CD1c-positive myeloid dendritic cell (primary cell): ENCODE measurements around the gene TMEM234.

ENCODE experiments used
- DNase-seq: peaks from one replicate; pipeline ENCODE4 v3.0.0-alpha.2; 2016; ENCODE audit errors: extremely low spot score

Gene TMEM234

DNA sequence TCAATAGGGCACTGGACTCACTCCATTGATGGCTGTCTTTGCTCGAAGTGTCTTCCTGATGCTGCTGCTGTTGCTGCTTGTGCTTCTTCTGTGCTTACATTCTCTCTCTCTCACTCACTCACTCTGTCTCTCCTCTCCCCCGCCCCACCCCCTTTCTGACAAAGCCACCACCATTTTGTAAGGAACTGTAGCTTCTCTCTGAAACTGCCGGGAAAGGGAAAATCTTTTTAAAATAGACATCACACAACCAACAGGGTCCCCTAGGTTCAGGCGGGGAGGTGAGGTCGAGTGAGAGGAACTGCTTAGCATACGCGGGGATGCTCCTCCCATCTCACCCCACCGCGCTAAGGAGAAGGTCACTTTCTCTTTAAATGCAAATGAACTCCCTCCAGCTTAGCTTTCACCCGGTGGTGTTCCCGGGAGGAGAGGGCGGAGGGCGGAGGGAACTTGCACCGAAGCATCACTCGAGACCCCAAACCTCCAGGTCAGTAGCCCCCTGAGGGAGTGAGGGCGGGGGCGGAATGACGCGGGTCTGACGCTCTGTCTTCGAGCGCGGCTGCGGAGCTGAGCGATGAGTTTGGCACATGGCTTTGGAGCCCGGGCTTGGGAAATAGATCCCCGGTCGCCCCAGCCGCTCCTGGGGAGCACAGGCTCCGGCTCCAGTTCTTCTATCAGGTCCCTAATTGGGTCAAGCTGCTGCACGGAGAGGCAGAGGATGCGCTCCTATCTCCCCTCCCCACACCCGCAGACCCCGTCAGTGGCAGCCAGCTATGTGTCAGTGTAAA, 21.7 kb downstream of the TMEM234 start, which contains the start of gene CCDC28B:
CCDC28B (plus strand) TSS at position 370 of the 785 bp plus-strand sequence. CDS start 1,341 bp downstream, outside the sequence.
- peak; percentile 41 for DNase-seq

GRCh38 chr1:32199717-32200072, 22.5 kb downstream of the TMEM234 start:
- no peak for DNase-seq

DNA sequence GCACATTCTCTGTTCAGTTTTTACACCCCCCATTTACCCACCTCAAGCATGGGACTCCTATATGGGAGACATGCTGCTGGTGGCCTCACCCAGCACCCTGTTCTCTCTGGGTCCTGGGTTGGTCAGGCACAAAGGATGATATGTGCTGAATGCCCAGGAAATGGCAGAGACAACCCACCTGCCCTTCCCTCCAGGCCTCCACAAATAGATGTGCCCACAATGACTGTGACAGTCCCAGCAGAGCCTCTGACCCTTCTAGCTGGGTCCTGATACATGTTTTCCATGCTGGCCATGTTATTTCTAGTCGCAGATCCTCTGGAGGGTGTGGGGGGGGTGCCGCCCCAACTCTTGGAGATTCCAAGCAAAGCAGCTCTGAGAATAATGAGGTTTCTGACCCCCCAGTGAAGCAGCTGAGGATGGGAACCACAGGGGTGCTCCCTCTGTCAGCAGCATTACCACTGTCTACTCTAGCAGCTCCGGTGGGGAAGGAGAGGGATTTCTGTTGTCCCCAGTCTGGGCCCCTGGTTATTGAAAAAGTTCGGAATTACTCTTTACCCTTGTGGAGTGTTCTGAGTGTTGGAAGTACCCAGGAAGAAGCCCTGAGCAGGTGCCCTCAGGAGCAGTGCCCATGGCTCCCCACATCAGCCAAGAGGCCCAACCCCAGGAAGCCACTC, 23.0 kb downstream of the TMEM234 start:
- no peak for DNase-seq

DNA sequence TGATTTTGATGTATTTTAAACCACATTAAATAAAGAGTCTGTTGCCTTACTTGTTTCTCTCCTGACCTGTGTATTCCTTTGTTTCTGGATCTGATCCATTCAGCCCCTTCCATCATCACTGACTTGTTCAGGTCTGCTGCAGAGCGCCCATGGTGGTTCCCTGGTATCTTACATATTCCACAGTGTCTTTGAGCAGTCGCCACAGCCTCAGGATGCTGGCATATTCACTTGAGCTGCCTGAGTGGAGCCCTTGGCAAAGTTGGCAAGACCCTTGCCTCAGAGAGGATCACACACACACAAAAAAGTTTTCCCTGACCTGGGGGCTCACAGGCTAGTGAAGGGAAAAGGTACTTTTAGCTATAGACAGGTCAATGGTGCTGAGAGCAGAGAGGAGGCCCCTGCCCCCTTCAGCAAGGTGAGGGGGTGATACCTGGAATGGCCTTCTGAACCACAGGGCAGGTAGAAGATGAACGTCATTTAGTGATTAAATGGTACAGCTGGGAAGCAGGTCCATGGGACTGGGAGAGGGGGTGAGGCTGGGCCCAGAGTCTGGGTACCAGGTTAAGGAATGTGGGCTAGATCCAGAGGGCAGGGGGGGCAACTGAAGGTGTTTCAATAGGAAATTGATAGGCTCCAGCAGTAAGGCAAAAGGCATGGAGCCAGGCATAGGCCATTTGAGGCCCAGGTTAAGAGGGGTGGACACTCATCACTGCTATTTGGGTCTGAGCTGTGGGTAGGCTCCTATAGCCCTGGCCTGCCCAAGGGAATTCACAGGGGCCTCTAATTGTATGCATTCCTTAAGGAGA, 23.7 kb downstream of the TMEM234 start:
- DNase-seq, result no peak

DNA sequence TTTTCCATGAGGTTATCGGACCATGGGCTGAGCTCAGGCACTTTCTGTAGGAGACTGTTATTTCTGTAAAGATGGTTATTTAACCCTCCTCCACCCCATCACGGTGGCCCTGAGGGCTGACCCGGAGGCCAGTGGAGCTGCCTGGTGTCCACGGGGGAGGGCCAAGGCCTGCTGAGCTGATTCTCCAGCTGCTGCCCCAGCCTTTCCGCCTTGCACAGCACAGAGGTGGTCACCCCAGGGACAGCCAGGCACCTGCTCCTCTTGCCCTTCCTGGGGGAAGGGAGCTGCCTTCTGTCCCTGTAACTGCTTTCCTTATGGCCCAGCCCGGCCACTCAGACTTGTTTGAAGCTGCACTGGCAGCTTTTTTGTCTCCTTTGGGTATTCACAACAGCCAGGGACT, 24.3 kb downstream of the TMEM234 start:
- DNase-seq, result no peak

DNA sequence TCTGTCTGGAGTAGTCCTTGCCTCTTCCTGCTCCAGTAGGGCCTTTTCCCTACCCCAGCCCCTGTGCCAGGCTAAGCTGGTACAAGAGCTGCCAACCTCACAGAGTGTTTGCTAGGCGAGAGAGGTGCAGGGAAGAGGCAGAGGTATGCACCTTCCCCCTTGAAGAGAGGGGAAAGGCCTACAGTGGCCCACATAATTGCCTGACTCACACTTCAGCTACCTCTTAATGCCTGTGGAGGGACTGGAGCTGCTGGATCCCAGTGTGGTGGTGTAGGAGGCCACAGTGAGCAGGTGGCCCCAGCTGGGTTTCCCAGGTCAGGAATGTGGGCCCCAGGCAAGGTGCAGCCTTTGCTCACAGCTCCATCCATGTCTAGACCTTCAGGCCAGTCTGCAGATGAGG, 25.1 kb downstream of the TMEM234 start:
- no peak for DNase-seq

DNA sequence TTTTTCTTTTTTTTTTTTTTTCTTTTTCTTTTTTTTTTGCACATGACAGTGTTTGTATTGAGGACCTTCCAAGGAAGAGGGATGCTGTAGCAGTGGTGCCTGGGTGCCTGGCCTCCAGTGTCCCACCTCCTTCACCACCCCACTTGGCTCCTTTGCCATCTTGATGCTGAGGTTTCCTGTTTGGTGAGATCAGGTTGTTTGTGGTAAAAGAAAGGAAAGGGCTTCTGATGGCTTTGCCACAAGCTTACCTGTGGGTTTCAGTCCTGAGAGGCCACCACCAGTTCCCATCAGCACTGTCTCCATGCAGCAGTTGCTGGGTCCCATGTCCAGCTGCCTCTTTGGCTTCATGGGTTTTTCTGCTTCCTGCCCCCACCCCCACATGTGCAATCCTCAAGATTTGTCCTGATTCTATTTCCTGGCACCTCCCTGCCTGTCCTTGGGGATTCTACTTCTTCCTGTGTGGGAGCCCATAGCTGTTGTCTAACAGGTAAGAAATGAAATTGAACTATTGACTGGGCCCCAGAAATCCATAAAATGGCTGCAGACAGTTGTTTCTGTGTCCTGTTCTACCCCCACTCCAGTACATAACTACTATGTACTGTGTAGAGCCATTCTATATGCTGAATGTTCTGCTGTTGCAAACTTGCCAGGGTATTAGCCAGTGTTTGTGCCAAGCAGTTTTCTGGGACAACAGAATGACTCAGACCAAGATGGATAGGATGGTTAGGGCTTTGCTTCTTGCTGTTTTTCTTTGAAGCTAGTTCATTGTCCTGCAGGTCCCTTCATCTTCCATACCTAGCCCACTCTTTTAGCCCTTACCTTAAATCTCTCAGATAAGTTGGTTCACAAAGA, 26.0 kb downstream of the TMEM234 start:
- no peak for DNase-seq

GRCh38 chr1:32195531-32195930, 26.6 kb downstream of the TMEM234 start:
- no peak for DNase-seq

DNA sequence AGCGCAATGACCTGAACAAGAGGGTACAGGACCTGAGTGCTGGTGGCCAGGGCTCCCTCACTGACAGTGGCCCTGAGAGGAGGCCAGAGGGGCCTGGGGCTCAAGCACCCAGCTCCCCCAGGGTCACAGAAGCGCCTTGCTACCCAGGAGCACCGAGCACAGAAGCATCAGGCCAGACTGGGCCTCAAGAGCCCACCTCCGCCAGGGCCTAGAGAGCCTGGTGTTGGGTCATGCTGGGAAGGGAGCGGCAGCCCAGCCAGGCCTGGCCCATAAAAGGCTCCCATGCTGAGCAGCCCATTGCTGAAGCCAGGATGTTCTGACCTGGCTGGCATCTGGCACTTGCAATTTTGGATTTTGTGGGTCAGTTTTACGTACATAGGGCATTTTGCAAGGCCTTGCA, 27.2 kb downstream of the TMEM234 start:
- no peak for DNase-seq

GRCh38 chr1:32192220-32192948, 29.8 kb downstream of the TMEM234 start:
- no peak for DNase-seq

DNA sequence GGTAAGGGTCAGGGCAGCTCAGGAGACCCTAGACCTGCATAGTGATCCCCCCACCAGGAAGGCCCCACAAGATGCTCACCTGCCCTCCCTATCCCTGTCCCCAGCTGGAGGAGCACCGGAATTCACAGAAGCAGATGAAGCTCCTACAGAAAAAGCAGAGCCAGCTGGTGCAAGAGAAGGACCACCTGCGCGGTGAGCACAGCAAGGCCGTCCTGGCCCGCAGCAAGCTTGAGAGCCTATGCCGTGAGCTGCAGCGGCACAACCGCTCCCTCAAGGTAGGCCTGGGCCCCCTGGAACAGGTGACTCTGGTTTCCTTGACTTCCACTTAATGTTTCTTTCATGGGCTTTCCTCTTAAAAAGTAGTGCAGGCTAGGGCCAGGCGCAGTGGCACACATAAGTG, 34.3 kb downstream of the TMEM234 start:
- no peak for DNase-seq

DNA sequence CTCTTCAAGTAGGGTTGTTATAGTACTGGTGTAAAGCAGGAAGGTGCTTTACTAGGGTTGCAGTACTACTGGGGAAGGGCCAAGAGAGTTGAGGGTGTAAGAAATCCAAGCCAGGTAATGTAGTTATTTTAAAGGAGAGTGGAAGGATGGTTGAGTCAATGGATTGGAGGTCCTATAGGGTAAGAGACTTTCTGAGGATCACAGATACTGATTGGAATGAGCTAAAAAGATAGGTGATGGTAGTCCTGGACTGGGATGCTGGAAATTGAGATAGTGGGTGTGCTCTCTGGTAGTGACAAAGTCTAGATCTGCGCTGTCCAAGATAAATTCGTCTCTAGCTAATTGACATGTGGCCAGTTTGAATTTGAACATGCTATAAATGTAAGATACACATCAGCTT, 35.7 kb downstream of the TMEM234 start:
- no peak for DNase-seq

DNA sequence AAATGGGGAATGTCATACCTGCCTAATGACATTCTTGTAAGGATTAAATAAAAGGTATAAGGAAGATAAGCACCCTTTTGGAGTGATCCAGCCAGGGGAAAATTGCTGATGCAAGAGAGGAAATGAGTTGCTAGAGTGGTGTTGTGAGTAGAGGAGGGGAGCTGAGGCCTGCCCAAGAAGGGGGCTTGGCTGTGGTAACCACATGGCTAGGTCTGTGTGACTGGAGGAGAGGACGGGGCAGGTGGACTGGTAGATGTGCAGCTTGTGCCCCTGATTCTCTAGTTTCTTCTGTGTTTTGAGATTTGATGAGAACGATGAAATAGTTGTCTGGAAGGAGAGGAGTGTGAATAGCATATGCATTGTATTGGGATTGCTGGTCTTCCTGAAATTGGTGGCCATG, 36.1 kb downstream of the TMEM234 start:
- no peak for DNase-seq

GRCh38 chr1:32184650-32185049, 37.5 kb downstream of the TMEM234 start:
- peak; percentile 36 for DNase-seq

DNA sequence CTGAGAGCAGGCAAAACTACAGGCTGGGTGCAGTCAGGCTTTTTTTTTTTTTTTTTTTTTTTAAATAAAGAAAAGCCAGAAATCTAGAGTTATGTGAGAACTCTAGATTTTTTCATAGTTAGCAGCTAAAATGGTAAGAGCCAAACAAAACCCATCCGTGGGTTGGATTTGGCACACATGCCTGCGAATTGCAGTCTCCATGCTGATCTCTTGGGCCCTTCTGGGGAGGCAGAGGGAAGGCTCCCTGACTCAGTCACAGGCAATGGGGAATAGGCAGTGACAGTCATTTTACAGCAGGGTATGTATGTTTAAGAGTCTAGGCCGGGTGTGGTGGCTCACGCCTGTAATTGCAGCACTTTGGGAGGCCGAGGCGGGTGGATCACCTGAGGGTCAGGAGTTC, 40.1 kb downstream of the TMEM234 start:
- no peak for DNase-seq

DNA sequence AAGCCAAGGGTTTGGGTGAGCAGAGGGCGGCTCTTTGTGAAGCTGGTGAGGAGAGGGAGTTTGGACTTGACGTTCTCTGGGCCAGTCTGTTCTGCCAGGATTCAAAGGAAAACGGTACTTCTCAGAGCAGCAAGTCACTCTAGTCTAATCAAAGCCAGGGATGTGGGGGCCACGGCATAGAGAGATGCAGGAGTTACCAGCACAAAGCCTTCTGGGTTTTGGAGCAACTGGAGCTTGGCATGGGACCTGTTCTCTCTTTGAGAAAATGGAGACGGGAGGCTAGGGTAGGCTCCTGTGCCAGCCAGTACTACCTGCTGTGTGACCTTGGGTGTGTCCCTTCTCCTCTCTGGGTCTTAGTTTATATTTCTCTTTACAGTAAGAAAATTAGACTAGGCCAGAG, 40.6 kb downstream of the TMEM234 start:
- no peak for DNase-seq

- DNase-seq, result no peak
Measured at GRCh38 chr1:32181065-32181464, 41.1 kb downstream of the TMEM234 start.

DNA sequence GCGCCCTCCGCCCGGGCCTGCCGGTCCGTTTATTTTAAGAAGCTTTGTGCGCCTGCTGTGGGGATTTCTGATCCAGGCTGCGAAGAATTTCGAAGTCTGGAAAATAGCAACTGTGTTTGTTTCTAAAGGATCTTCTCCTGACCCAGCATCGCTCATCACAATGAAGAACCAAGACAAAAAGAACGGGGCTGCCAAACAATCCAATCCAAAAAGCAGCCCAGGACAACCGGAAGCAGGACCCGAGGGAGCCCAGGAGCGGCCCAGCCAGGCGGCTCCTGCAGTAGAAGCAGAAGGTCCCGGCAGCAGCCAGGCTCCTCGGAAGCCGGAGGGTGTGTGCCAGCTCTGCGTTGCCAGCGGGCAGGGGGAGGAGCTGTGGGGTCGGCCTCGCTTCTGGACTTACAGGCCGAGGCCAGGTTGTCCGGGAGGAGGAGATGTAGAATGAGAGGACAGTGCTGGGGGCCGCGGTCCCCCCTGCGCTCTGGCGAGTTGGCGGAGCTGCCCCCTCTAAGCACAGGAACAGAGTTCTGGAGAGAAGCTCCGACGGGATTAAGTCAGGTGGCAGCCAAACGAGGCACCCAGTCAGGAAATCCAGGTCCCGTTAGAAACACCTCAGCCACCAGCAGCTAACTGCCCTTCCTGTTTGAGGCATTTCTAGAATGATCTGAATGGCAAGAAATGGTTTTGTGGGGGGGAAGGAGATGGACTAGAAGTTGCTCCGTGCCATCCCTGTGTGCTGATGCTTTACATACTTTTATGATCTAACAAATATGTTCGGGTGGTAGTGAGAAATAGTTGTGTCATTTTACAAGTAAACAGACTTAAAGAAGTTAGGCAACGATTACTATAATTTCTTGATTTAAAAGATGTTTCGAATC, 41.7 kb downstream of the TMEM234 start:
- DNase-seq, result peak; percentile 41

GRCh38 chr1:32179443-32180185, 42.5 kb downstream of the TMEM234 start, which contains the start of gene TXLNA:
TSS of gene TXLNA (plus strand) at chr1:32179675. CDS start at chr1:32180346, 671 bp downstream.
- DNase-seq, result peak; percentile 96
